Panc1 (cell line): Measurements from ENCODE around the gene DLL4. TPM values are rescaled to one million over a fixed set of nuclear protein-coding genes. Genes with fewer than 3 reads are reported as not detected.

Experiments used
- total RNA-seq: library from RNA; stranded (reverse); gene quantifications from one replicate; pipeline ENCODE4 v1.2.1, GENCODE V29; 2021; ENCODE audit not compliant: unreplicated experiment

DLL4 gene
- total RNA-seq, 1 experiment from 2014 or later = 0.31 TPM

Other genes with a start within 250 kb of the DLL4 start
- 30.3 TPM for gene RAD51, start 234.2 kb upstream of the DLL4 start, total RNA-seq
- 33.2 TPM for gene RMDN3, start 174.1 kb upstream of the DLL4 start, total RNA-seq
- gene GCHFR, start 165.3 kb upstream of the DLL4 start, total RNA-seq = 37.2 TPM
- gene C15orf62, start 159.4 kb upstream of the DLL4 start, total RNA-seq = 0.33 TPM
- 39.5 TPM for gene ZFYVE19, start 122.3 kb upstream of the DLL4 start, total RNA-seq
- gene DNAJC17, start 121.9 kb upstream of the DLL4 start, total RNA-seq = 39.3 TPM
- 0.64 TPM for gene PPP1R14D, start 100.6 kb upstream of the DLL4 start, total RNA-seq
- gene SPINT1, start 85.3 kb upstream of the DLL4 start, total RNA-seq = 32.7 TPM
- gene RHOV, start 55.1 kb upstream of the DLL4 start, total RNA-seq = 4.2 TPM
- gene VPS18, start 34.9 kb upstream of the DLL4 start, total RNA-seq = 46.7 TPM
- gene CHAC1, start 24.1 kb downstream of the DLL4 start, total RNA-seq = 15.5 TPM
- 26.2 TPM for gene INO80, start 186.9 kb downstream of the DLL4 start, total RNA-seq